Measurements from ENCODE around the gene TMEM250. TPM values are rescaled to one million over a fixed set of nuclear protein-coding genes. Genes with fewer than 3 reads are reported as not detected.

TMEM250 gene
- total and polyA plus RNA-seq, 10 donors: 10.7 to 31.3 (median 25.8) TPM

DNA sequence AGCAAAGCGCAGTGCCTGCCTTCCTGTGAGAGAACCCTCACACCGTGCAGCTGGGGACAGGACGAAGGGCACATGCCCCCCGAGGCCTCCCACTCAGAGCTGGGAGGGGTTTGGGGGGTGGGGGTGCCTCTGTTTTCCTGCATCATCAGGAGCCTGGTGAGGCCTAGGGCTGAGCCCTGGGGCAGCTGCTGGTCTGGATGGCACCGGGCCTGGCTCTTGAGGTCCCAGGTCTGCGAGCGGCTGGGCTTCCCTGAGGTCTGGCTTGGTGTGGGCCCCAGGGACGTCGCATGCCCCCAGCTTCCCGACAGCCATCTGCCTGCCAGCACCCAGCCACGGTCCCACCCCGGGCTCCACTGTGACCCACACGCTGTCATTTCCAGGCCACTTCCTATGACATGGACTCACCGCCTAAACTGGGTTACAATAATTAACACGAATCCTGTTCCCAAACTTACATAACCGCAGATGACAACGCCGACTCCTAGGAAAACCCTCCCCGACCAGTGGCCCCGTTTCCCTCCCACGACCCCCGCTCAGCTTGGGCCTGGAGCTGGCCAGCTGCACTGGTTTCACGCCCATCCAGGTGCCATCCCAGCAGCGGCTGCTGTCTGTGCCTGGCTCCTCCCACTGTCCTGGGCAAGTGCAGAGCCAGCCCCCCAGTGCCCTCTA is 32.3 kb downstream of the TMEM250 start:
- peak overlapping the region in 6 of 8 donors; percentile 18 to 59 (median 50) for H3K27ac ChIP-seq
- H3K27me3 ChIP-seq (replicated peaks in 1 of 7): peaks cover 0 to 22% (median 0%) of the 10 kb centered on the region in 7 donors
- peaks cover 37 to 99% (median 68%) of the 10 kb centered on the region in 6 donors for H3K4me1 ChIP-seq
- H3K9me3 ChIP-seq: no peaks in the 10 kb centered on the region
- peak; percentile 67 for DNase-seq
- TF ChIP-seq CTCF (IDR thresholded peaks at IDR 0.05 in 8 of 11, conservative IDR thresholded peaks at IDR 0.05 in 3 of 11): no peak
- no peak for TF ChIP-seq POLR2A (IDR thresholded peaks at IDR 0.05)
- TF ChIP-seq POLR2AphosphoS5 (IDR thresholded peaks at IDR 0.05): no peak
- no peak overlapping the region for H3K4me3 ChIP-seq
- 48 to 74% (median 58%) methylated on average over 21 to 24 of the region's 24 CpGs for WGBS, 5 donors
- intact Hi-C loops (cut with DNase I; ENCODE audit: low total_unique reads): loop anchor here (5.0 kb wide), 1 partner anchor 36 kb away; no protein-coding TSS in a partner anchor
- peaks cover 0 to 23% (median 0%) of the 10 kb centered on the region in 6 donors for H3K36me3 ChIP-seq

- intact Hi-C loops (cut with DNase I; ENCODE audit: low total_unique reads): loop anchor here (5.0 kb wide), 1 partner anchor 36 kb away; no protein-coding TSS in a partner anchor
- H3K4me3 ChIP-seq: no peak overlapping the region
- peak overlapping the region in 6 of 8 donors; percentile 18 to 59 (median 50) for H3K27ac ChIP-seq
- peaks cover 32 to 99% (median 68%) of the 10 kb centered on the region in 6 donors for H3K4me1 ChIP-seq
- no peak for TF ChIP-seq POLR2A (IDR thresholded peaks at IDR 0.05)
- no peak for TF ChIP-seq CTCF (IDR thresholded peaks at IDR 0.05 in 8 of 11, conservative IDR thresholded peaks at IDR 0.05 in 3 of 11)
- peak in 2 of 3 donors; percentile 32 to 41 for TF ChIP-seq POLR2AphosphoS5 (IDR thresholded peaks at IDR 0.05)
- no peaks in the 10 kb centered on the region for H3K9me3 ChIP-seq
- peak; percentile 83 for DNase-seq
- 73 to 85% (median 81%) methylated on average over 16 of the region's 16 CpGs for WGBS, 5 donors
- peaks cover 0 to 22% (median 0%) of the 10 kb centered on the region in 7 donors for H3K27me3 ChIP-seq (replicated peaks in 1 of 7)
- H3K36me3 ChIP-seq: peaks cover 0 to 23% (median 0%) of the 10 kb centered on the region in 6 donors
Measured at GRCh38 chr9:136085815-136086212, 32.9 kb downstream of the TMEM250 start.

GRCh38 chr9:136084063-136084944 is 34.4 kb downstream of the TMEM250 start:
- H3K4me3 ChIP-seq: no peak overlapping the region
- no peak for DNase-seq
- TF ChIP-seq POLR2AphosphoS5 (IDR thresholded peaks at IDR 0.05) (no peak), POLR2A (IDR thresholded peaks at IDR 0.05) (no peak), CTCF (IDR thresholded peaks at IDR 0.05 in 8 of 11, conservative IDR thresholded peaks at IDR 0.05 in 3 of 11) (no peak)
- H3K27me3 ChIP-seq (replicated peaks in 1 of 7): peaks cover 0 to 20% (median 0%) of the 10 kb centered on the region in 7 donors
- intact Hi-C loops (cut with DNase I; ENCODE audit: low total_unique reads): no loop called here
- H3K4me1 ChIP-seq: peaks cover 30 to 99% (median 67%) of the 10 kb centered on the region in 6 donors
- H3K27ac ChIP-seq: no peak overlapping the region
- H3K9me3 ChIP-seq: no peaks in the 10 kb centered on the region
- 80 to 87% (median 84%) methylated on average over 20 to 33 of the region's 33 CpGs for WGBS, 5 donors
- peaks cover 0 to 23% (median 0%) of the 10 kb centered on the region in 6 donors for H3K36me3 ChIP-seq
